Testis (tissue), 2 donors: ENCODE results near the gene PCSK5.

Experiments used
- POLR2A ChIP-seq: fragments of 450-650 bp; IDR thresholded peaks from one replicate; pipeline ENCODE4 v1.6.1; 2017; ENCODE audit warnings: antibody characterized with exemption, mild to moderate bottlenecking, moderate library complexity
- TF ChIP-seq, protein P1 (sequence below), 3 experiments: fragments of 450-650 bp in 2 of 3; fragments of 200-600 bp in 1 of 3; sonication (generic) in 1 of 3; IDR thresholded peaks; one replicate each; pipeline ENCODE4 v1.5.1; 2016 to 2019; ENCODE audit warnings: antibody characterized with exemption in 3 of 3, mild to moderate bottlenecking in 2 of 3, moderate library complexity in 1 of 3

DNA sequence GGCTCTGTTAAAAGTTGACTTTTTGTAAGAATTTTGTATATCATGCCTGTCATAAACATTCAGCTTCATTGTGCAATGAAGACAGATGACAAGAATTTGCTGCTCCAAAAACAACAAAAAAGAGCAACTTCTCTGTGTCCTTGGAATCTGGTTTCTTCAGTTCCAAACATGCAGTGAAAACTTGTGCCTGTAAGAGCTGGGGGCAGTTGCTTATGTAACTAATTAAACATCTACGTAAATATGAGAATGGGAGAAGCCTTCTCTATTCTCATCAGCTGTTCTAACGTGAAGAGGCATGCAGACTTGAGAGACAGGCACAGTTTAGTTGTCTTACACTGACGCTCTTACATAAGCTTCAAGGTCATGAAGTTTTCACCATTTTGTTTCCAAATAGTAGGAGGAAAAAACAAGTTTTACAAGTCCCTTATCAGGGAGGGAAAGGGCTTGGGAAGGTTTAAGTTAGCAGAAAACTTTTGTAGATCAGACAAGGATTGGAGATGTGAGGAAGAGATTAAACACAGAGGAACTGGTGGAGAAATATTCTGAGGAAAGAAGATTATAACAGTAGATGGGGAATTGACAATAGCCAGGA, 333.4 kb downstream of the PCSK5 start:
- TF ChIP-seq POLR2A = no peak
- TF ChIP-seq, protein P1, sequence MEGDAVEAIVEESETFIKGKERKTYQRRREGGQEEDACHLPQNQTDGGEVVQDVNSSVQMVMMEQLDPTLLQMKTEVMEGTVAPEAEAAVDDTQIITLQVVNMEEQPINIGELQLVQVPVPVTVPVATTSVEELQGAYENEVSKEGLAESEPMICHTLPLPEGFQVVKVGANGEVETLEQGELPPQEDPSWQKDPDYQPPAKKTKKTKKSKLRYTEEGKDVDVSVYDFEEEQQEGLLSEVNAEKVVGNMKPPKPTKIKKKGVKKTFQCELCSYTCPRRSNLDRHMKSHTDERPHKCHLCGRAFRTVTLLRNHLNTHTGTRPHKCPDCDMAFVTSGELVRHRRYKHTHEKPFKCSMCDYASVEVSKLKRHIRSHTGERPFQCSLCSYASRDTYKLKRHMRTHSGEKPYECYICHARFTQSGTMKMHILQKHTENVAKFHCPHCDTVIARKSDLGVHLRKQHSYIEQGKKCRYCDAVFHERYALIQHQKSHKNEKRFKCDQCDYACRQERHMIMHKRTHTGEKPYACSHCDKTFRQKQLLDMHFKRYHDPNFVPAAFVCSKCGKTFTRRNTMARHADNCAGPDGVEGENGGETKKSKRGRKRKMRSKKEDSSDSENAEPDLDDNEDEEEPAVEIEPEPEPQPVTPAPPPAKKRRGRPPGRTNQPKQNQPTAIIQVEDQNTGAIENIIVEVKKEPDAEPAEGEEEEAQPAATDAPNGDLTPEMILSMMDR (IDR thresholded peaks at IDR 0.05) = no peak
